RPMI7951 (cell line): ENCODE results near the gene DDAH1. TPM values are rescaled to one million over a fixed set of nuclear protein-coding genes. Genes with fewer than 3 reads are reported as not detected.
"Not testable (repeated sequence)": the region's sequence is repeated elsewhere in the genome, so short reads cannot be mapped to it uniquely, and the experiment has no call there.

ENCODE experiments used
- DNase-seq: peaks from one replicate; pipeline ENCODE4 v3.0.0-alpha.2; 2012; ENCODE audit warnings: low read depth
- total RNA-seq: library from RNA; depleted of rRNA; stranded (reverse); fragments of >200 nt; shearing (Covaris generic); gene quantifications from 2 replicates; pipeline ENCODE4 v1.2.3, GENCODE V29; 2014

The DDAH1 gene
- total RNA-seq, 1 experiment from 2014 or later: 25.5 TPM

- not testable (repeated sequence) for DNase-seq
Measured at GRCh38 chr1:85470130-85470529, 5.2 kb upstream of the DDAH1 start.

DNA sequence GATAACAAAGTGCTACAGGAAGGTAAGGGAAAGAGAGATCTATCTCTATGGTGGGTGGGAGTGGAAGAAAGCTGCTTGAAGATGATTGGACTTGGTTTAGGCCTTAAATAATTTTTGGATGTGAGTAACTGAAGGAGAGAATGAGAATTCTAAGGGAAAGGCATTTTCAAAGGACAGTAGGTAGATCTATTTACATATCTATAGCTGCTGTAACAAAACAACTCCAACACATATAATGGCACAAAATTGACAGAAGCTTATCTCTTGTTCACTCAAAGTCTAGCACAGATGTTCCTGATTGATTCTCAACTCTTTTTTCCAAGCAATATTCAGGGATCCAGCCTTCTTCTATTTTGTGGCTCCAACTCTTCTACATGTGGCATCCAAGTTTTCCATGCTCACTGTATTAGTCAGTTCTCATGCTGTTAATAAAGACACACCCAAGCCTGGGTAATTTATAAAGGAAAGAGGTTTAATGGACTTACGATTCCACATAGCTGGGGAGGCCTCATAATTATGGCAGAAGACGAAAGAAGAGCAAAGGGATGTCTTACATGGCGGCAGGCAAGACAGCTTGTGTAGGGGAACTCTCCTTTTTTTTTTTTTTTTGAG lies 3.1 kb upstream of the DDAH1 start:
- no peak for DNase-seq

GRCh38 chr1:85467036-85467435 lies 2.1 kb upstream of the DDAH1 start:
- no peak for DNase-seq

DNA sequence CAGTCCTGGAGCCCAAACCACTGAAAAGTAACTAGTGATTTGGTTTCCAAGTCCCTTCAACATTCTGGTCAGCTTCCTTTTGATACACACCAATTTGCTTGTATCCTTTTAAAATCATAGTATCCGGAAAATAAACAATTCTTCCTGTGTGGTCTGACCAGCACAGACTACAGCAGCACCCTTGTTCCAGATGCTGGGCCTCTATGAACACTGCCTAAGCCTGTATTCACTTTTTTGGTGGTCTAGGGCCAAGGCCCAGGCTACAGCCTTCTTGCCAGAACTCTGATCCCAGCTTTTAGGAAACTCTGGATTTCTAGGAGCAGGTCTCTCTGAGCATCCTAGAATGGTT lies 801 bp upstream of the DDAH1 start:
- DNase-seq: peak; percentile 35

DNA sequence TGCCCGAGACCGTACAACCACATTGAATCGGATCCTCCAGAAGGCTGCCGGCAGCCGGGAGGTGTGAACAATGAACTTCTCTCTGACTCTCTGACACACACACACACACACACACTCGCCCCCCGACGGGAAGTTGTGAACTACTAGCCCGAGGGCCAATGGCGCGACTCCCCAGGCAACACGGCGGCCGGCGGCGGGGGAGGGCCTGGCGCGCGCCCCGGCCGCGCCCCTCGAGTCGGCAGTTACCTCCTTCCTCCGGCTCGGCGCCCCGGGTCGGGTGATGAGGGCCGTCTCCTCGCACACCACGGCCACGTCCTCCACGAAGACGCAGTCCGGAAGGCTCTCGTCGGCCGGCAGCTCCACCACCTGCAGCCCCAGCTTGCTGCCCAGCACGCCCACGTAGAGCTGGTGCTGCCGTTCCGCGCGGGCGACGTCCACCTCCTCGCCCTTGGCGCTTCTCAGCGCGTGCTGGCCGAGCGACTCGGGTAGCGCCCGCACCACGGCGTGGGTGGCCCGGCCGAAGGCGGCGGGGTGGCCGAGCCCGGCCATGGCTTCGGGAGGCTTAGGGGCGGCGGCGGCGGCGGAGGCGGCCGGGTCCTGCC lies 361 bp downstream of the DDAH1 start:
- peak; percentile 67 for DNase-seq

GRCh38 chr1:85463731-85464496 lies 1.0 kb downstream of the DDAH1 start:
- peak; percentile 34 for DNase-seq

- no peak for DNase-seq
Measured at GRCh38 chr1:85462931-85463649, 1.9 kb downstream of the DDAH1 start.

- DNase-seq: no peak
Measured at GRCh38 chr1:85461216-85461918, 3.6 kb downstream of the DDAH1 start.

- no peak for DNase-seq
Measured at GRCh38 chr1:85460555-85461088, 4.3 kb downstream of the DDAH1 start.

DNA sequence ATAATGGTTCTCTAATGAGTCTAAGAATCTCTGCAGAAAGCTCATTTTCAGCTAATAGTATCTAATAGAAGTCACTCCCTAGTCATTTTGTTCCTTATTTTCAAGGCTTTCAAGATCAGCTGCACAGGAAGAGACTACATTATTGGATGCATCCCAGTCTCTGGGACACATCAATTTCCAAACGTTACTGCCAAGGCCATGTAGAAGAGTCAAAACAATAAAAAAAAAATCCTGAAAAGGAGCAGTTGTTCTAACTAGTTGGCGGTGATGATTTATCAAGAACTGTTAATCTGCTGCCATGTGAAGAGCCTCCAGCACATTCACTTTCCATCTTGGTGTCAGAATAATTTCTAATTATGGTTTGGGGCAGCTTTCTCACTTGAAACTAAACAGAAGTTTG lies 5.7 kb downstream of the DDAH1 start:
- DNase-seq: no peak

GRCh38 chr1:85454214-85454613 lies 10.7 kb downstream of the DDAH1 start:
- DNase-seq: no peak

DNA sequence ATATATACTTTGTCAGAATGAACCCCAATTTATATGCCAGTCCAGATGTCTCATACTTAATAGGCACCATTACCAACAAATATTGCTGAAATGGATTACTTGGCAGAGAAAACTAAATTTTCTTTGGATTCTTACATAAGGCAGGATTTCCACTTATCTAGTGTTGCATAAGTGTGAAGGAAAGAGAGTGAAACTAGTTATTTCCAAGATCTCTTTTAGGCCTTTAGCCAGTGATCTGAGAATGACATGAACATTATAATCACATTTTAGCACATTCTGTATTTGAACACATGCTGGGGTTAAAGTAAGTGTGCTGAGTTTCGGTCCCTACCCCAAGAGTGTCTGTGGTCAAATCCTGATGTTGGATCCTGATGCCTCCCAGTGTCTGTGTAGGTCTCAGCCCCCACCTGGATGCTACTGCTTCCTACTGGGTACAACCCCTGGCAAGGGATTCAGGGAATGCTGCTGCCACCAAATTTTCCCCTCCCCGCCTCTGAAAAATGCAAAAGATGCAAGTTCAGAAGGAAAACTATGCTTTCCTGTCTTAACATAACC lies 11.2 kb downstream of the DDAH1 start:
- DNase-seq: no peak

DNA sequence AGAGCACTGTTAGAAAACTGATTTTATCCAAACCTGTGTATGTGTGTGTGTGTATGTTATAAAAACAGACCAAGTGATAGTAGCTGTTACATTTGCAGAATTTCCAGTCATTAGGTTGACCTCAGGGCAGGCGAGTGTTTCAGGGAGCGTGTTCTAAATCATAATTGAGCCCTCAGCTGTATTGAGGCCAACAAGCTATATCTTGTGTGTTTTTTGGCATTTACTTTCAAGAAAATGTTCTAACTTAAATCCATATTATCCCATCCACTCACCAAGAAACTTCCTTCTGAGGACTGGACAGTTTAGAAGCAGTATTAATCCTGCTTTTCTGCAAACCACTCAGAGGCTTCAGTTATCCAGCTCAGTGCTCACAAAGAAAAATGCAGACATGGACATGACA lies 12.0 kb downstream of the DDAH1 start:
- no peak for DNase-seq

DNA sequence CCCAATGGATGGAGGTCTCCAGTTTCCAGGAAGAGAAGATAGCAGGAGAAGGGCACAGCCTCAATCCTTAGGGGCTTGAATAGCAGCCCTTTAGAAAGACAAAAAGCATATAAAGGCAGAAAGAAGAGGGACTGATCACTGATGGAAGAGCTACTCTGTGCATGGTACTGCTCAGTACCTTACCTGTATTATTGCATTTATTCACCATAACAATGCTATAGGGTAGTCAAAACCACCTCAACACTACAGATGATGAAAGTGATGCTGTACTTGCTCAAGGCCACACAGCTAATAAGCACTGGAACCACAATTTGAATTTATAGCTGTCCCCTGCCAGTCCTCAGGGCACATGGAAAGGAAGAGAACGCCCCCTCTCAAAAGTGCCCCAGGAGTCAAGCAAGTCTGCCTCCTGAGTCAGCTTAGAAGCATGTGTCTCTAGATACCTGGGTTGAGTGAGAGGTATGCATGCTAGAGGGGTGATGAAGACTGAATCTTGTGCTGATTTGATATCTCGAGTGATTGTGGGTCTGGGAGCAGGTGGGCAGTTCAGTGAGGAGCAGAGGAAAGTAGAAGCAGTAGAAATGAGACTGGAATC lies 13.6 kb downstream of the DDAH1 start:
- DNase-seq: no peak

DNA sequence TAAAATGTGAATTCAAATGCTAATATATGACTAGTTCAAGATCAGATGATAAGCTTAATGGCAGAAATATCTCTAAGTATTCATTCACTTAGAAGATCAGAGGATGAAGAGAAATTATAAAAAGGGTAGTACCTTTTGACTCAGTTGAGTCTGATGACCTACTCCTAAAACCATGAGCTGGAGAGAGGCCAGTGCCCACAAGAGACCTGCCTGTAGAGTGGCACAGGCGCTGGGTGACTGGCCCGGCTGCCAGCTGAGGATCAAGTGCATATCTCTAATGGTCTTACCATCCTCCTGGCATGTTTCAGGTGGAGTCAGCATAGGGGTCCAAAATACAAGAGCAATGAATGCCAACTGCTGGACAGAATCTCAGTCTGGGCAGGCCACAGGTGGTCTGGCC lies 14.1 kb downstream of the DDAH1 start:
- DNase-seq: no peak

DNA sequence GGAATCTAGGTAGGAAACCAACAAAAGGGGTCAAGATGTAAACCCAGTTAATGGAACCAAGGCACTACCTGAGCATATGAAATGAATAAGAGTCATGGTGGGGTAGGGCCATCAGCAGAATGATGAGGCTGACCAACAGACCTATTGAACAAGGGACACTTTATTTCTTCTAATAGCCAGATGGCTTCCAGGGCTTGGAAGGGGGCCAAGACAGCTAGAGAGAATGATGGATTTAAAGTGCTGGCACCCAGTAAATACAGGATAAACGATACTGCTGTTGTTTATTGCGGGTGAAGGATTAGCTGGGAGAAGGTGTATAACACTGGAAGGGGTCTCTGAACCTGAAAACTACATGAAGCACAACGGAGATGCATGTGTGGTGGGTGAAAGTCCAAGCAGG lies 15.6 kb downstream of the DDAH1 start:
- DNase-seq: no peak

DNA sequence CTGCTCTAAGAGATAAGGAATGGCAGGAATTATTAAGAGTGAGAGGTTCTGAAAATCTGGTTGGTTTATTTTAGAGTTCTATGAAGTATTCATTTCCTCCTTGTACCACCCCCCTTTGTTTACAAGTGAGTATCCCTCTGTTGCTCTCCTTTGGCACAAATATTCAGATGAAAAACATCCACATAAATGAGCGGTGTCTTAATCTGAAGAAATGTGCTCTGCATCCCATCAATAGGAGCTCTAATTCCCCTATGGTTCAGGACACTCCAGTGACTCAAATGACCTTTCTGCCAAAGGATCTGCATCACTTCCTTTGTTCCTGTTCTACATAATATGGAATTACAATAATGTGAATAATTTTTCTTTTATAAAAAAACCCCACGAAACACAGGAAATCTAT lies 16.6 kb downstream of the DDAH1 start:
- no peak for DNase-seq

DNA sequence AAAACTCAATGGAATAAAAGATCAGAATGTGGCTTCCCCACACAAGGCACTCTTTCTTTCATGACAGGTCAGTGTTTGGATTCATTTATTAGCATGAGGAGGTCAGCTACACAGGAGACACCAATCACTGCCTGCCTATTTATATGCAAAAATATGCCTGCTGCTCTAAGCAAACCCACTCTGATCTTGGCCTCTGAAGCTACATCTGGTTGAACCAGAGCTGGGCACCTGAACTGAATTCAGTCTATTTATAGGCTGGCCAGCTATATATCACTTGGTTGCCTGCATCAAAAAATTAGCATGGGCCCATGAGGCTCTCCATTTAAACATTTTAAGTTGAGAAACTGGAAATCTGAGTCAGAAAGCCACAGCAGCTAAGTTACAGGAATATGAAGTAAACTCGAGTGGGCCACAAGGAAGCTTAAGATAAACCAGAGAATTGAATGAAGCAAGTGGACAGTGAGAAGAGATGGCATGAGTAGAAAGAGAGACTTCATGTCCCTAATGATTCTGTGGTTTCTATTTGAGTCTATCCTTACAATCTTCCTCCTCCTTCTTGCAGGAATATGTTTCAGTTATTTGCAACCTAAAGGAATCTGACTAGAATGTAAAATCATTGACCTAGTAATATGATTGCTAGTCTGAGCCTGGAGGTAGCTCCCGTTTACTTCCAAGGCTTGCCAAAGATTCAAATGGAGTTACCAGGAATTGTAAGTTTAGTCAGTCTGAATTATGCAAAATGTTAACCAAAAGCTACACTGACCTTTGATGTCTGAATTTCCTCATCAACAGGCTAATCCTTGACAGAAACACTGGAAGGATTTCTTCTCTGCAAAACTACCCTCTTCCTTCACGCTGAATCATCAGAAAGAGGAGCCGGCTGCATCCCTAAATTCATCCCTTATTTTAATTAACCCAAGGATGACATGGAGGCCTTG lies 17.7 kb downstream of the DDAH1 start:
- DNase-seq: no peak

DNA sequence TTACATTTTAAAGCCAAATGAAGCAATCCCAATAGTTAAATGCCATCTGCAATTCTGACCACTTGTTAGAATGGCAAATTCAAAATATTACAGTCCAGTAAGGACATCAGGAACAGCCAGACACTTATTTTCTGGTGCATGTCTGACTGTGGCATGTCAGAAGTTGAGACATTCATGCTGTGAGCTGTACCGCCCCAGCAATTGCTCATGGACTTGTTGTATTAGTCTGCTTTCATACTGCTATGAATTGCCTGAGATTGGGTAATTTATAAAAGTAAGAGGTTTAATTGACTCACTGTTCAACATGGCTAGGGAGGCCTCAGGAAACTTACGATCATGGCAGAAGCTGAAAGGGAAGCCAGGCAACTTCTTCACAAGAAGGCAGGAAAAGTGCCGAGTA lies 19.1 kb downstream of the DDAH1 start:
- no peak for DNase-seq

GRCh38 chr1:85444381-85444780 lies 20.6 kb downstream of the DDAH1 start:
- no peak for DNase-seq
